Ascending aorta (tissue), 2 donors: ENCODE results near the gene TRIM72. TPM values are rescaled to one million over a fixed set of nuclear protein-coding genes. Genes with fewer than 3 reads are reported as not detected.

Experiments used
- DNase-seq, 2 donors: peaks; one replicate each; pipeline ENCODE4 v3.0.0-alpha.2; 2019; ENCODE audit warnings: low spot score in 2 of 2
- H3K27ac ChIP-seq, 2 donors: fragments of 200-600 bp; sonication (generic); one replicate each; pipeline ENCODE4 v1.5.1; 2016 to 2017; ENCODE audit warnings: mild to moderate bottlenecking in 1 of 2
- H3K27me3 ChIP-seq: fragments of 200-600 bp; sonication (generic); one replicate; pipeline ENCODE4 v1.5.1; 2017
- H3K36me3 ChIP-seq, 2 donors: fragments of 200-600 bp; sonication (generic); one replicate each; pipeline ENCODE4 v1.5.1; 2016
- H3K4me1 ChIP-seq, 2 donors: fragments of 200-600 bp; sonication (generic); one replicate each; pipeline ENCODE4 v1.5.1; 2016 to 2017; ENCODE audit warnings: mild to moderate bottlenecking in 1 of 2
- H3K4me3 ChIP-seq, 2 donors: fragments of 200-600 bp; sonication (generic); one replicate each; pipeline ENCODE4 v1.5.1; 2016 to 2017; ENCODE audit warnings: mild to moderate bottlenecking in 1 of 2
- H3K9me3 ChIP-seq, 2 donors: fragments of 200-600 bp; sonication (generic); one replicate each; pipeline ENCODE4 v1.5.1; 2016
- CTCF ChIP-seq, 3 experiments: fragments of 200-600 bp in 2 of 3; fragments of 450-650 bp in 1 of 3; sonication (generic) in 2 of 3; IDR thresholded peaks; one replicate each; pipeline ENCODE4 v1.5.1; 2016 to 2019; ENCODE audit warnings: antibody characterized with exemption in 3 of 3, mild to moderate bottlenecking in 1 of 3, moderate library complexity in 1 of 3
- intact Hi-C: fragments of 100-400 bp; cut with DNase I; formaldehyde crosslinking; loops from one replicate; pipeline ENCODE4 v1.15.1; 2023
- total RNA-seq: library from RNA; depleted of rRNA; stranded (reverse); fragments of >200 nt; gene quantifications from one replicate; pipeline ENCODE4 v1.1.0, GENCODE V29; 2016

The TRIM72 gene
- total RNA-seq, 1 donor from 2014 or later: not detected

DNA sequence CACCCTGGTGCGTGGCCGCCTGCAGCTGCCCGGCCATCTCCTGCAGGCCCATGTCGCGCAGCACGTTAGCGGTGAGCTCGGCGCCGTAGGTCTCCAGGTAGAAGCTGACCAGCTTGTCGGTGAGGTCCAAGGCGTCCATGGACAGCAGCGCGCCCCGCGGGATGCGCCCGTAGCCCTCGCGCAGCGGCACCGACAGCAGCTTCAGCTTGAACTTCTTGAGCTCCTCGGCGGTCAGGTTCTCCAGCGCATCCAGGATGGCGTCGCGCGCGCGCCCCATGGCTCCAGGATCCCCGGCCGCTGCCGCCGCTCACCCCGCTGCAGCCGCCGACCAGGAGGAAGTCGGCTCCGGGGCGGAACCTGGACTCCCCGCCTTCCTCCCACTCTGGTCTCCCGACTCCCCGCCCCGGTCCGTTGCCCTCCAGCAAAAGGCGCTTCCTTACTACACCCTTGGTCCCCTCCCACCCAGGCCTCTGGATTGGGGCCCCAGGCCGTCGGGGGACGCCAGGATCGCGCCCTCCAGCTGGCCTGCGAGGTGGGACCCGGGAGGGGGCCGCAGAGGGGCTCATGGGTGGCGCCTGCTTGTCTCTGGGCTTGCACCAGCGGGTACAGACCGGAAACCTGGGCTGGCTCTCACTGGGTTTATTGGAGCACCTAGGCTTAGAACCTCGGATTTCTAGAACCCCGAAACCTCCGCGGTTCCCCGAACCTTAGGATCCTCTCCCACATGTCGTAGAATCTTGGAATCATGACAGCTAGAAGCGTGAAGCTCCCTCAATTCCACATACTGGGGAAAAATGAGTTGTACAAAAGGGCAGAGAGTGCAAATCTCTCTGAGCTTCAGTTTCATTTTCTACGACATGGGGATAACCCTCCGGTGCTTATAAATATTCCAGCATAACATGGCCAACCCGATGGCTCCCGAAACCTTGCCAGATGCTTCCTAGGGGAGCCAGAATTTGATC, 11.2 kb upstream of the TRIM72 start, which contains the start of gene PYCARD:
TSS of gene PYCARD (minus strand) at position 347 of the 962 bp plus-strand sequence. CDS start at position 277, 70 bp downstream.
- no peaks in the 10 kb centered on the region for H3K9me3 ChIP-seq
- intact Hi-C loops: no loop called here
- peaks cover 0 to 4% of the 10 kb centered on the region in 2 donors for H3K36me3 ChIP-seq
- DNase-seq: peak in 1 of 2 donors; percentile 74
- H3K4me1 ChIP-seq: peaks cover 0 to 10% of the 10 kb centered on the region in 2 donors
- peak within 1 kb of the TSS in 1 of 2 donors; percentile 4 for H3K27ac ChIP-seq
- peak within 1 kb of the TSS; percentile 64 to 65 for H3K4me3 ChIP-seq
- no peak for TF ChIP-seq CTCF (IDR thresholded peaks at IDR 0.05)
- H3K27me3 ChIP-seq: no peaks in the 10 kb centered on the region

GRCh38 chr16:31204871-31205666, 8.8 kb upstream of the TRIM72 start:
- Histone ChIP-seq H3K9me3 (no peaks in the 10 kb centered on the region), H3K4me1 (peaks cover 0 to 10% of the 10 kb centered on the region in 2 donors), H3K4me3 (no peak overlapping the region), H3K27me3 (no peaks in the 10 kb centered on the region), H3K27ac (no peak overlapping the region), H3K36me3 (peaks cover 0 to 2% of the 10 kb centered on the region in 2 donors)
- intact Hi-C loops: no loop called here
- no peak for TF ChIP-seq CTCF (IDR thresholded peaks at IDR 0.05)
- no peak for DNase-seq

DNA sequence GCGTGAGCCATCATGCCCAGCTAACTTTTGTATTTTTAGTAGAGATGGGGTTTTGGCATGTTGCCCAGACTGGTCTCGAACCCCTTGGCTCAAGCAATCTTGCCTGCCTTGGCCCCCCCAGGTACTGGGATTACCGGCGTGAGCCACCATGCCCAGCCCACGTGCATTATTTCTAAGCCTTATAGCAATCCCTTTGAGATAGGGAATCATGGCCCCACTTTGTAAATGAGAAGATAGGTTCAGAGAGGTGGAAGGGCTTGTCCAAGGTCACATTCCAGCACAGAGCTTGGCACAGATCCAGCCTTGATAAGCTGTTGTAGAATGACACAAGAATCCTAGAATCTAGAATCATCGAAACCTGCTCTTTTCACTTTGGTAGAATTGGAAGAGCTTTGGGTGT, 7.1 kb upstream of the TRIM72 start:
- Histone ChIP-seq H3K4me3 (no peak overlapping the region), H3K27me3 (no peaks in the 10 kb centered on the region), H3K27ac (no peak overlapping the region), H3K4me1 (peaks cover 0 to 4% of the 10 kb centered on the region in 2 donors), H3K36me3 (no peaks in the 10 kb centered on the region), H3K9me3 (no peaks in the 10 kb centered on the region)
- TF ChIP-seq CTCF (IDR thresholded peaks at IDR 0.05): no peak
- intact Hi-C loops: no loop called here
- no peak for DNase-seq

GRCh38 chr16:31213342-31213741, 577 bp upstream of the TRIM72 start:
- no peak overlapping the region for H3K4me3 ChIP-seq

More at GRCh38 chr16:31213342-31213741, 577 bp upstream of the TRIM72 start:
- DNase-seq: no peak
- peaks cover 3% of the 10 kb centered on the region for H3K27me3 ChIP-seq
- no peaks in the 10 kb centered on the region for H3K9me3 ChIP-seq
- no peak for TF ChIP-seq CTCF (IDR thresholded peaks at IDR 0.05)
- peaks cover 13 to 23% of the 10 kb centered on the region in 2 donors for H3K4me1 ChIP-seq
- H3K27ac ChIP-seq: no peak overlapping the region
- H3K36me3 ChIP-seq: no peaks in the 10 kb centered on the region
- intact Hi-C loops: no loop called here
